Activated CD8-positive, alpha-beta memory T cell treated with anti-CD3 and anti-CD28 coated beads for 36 hours (primary cell): Measurements from ENCODE around the gene PDPK1. TPM values are rescaled to one million over a fixed set of nuclear protein-coding genes. Genes with fewer than 3 reads are reported as not detected.

Source experiments
- CTCF ChIA-PET: fragments of 350-600 bp; sonication (Branson Sonifier 250); formaldehyde crosslinking; loops from one replicate; lab custom pipeline; 2021; ENCODE audit warnings: antibody characterized with exemption; lab: Charles Lee
- POLR2A ChIA-PET: fragments of 350-600 bp; sonication (Branson Sonifier 250); formaldehyde crosslinking; loops from one replicate; lab custom pipeline; 2021; ENCODE audit warnings: antibody characterized with exemption; lab: Charles Lee
- total RNA-seq, 2 experiments: library from RNA; stranded (reverse); gene quantifications; one replicate each; pipeline ENCODE4 v1.2.3, GENCODE V29; 2021

Gene PDPK1
- total RNA-seq = 10 to 100 TPM; 47.9 to 49.2 TPM

DNA sequence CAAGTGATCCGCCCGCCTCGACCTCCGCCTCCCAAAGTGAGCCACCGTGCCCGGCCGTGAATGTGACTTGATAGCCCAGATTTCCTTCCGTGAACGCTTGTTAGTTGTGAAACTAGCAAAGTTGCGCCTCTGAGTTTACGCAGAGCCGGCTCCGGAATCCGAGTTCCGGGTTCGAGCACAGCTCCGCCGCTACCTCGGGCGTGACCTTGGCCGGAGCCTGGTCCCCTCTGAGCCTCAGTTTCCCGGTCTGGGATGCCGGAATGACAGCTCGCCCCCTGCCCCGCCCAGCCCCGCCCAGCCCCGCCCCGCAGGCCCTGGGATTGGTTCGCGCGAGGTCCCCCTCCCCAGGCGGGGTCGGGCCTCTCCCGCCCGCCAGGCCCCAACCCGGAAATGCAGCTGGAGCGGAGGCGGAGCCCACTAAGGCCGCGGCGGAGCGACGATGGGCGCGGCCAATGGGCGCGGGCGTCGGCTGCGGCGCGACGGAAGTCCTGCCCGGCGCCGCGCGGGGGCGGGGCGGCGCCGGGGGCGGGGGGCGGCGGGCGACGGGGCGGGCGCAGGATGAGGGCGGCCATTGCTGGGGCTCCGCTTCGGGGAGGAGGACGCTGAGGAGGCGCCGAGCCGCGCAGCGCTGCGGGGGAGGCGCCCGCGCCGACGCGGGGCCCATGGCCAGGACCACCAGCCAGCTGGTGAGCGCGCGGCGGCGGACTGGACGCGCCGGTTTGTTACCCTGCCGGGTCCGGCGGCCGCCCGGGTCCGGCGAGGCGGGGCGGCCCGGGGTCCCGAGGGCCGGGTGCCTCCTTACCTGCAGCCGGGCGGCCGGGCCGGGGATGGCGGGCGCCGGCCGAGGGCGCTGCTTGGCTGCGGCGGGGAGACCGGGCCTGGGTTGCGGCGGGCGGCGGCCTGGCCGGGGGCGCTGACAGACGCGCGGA lies at the start of gene PDPK1:
TSS of gene PDPK1 (plus strand) at position 571 of the 929 bp plus-strand sequence. CDS start at position 663, 92 bp downstream.
- ChIA-PET POLR2A (interaction anchor here (1.5 kb wide), 1 partner anchor 17 kb away, joined by 7 read pairs; the partner anchor contains the start of gene AMDHD2), CTCF (no interaction called here)

GRCh38 chr16:2489581-2489980 lies 48.2 kb upstream of the PDPK1 start:
- POLR2A ChIA-PET = no interaction called here
- CTCF ChIA-PET = interaction anchor here (1.1 kb wide), 1 partner anchor 11 kb away, joined by 3 read pairs; no protein-coding TSS in a partner anchor

DNA sequence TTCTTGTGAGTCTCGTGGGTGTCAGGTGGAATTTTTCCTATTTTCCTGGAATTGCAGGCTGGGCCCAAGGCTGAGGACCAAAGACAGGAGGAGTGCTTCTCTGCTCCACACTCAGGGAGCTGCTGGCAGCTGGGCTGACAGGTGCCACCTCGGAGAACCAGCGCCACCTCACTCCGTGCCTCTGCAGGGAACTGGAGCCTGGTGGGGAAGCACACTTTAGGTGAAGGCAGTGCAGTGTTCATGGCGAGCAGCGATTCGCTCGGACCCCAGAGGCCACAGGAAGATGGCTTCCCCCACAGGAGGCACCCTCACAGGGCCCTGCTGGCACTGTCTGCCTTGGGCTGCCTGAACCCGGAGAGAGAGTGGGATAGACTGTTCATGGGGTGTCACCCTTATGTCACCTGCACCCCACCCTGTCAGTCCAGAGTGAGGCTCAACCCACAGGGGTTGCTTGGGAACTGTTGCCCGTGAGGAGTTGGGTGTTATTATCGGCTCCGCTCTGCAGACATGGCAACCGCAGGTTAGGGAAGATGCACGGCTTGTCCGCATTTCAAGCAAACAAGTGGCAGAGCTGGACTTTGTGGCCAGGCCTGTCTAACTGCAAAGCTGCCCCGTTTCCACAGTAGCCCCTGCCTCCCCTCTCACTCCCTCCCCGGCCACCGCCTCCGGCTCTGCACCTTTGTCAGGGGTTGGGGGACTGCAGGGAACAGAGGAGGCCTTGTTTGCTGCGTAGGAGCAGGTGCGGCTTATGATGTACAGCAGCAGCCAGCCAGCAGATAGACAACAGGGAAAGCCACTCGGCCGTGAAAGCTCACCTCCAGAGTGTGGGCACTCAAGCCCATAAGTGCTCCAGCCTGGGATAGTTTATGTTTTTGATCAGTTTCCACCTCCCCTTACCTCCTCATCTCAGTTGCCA lies 47.4 kb upstream of the PDPK1 start:
- CTCF ChIA-PET = interaction anchor here (1.1 kb wide), 1 partner anchor 11 kb away, joined by 3 read pairs; no protein-coding TSS in a partner anchor

DNA sequence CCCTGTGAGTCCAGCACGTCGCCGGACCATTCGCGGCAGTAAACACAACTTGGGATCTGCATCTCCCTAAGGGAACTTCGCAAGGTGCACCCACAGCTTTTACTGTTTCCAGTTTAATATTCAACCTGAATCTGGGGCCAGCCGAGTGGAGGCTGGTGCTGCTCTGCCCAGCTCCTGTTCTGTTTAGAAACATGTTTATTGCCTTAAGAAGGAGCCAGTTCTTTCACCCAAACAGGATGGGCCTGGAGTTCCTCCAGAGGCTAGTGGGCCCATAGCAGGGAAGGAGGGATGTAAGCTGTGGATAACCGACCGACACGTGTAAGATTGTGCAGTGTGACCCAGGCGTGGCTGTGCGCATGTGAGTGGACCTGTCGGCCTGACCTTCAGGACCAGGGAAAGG lies 45.5 kb upstream of the PDPK1 start:
- POLR2A ChIA-PET = no interaction called here
- CTCF ChIA-PET = no interaction called here

More for the DNA sequence above, 47.4 kb upstream of the PDPK1 start:
- POLR2A ChIA-PET = no interaction called here

- ChIA-PET CTCF (no interaction called here), POLR2A (no interaction called here)
Measured at GRCh38 chr16:2493605-2494004, 44.2 kb upstream of the PDPK1 start.

DNA sequence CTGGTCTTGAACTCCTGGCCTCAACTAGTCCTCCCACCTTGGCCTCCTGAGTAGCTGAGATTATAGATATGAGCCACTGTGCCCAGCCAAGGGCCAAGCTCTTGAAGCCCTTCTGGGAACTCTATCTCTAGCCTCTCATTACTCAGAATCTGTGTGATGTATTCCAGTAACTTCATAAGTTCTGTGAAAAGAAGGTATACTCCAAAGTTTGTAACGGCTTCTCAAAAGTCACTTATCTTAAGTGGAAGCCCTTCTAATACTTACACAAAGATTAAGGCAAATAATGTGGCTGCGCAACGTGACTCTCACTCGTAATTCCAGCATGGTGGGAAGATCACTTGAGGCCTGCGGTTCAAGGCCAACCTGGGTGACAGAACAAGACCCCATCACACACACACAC lies 43.2 kb upstream of the PDPK1 start:
- POLR2A ChIA-PET = no interaction called here
- CTCF ChIA-PET = interaction anchor here (0.6 kb wide), 1 partner anchor 157 kb away, joined by 3 read pairs; no protein-coding TSS in a partner anchor

DNA sequence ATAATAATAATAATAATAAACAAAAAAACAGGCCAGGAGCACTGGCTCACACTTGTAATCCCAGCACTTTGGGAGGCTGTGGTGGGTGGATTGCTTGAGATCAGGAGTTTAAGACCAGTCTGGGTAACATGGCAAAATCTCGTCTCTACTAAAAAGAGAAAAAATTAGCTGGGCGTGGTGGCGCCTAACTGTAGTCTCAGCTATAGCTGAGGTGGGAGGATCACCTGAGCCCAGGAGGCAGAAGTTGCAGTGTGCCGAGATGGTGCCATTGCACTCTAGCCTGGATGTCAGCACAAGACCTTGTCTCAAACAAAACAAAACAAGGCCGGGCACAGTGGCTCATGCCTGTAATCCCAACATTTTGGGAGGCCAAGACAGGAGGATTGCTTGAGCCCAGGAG lies 42.8 kb upstream of the PDPK1 start:
- CTCF ChIA-PET = no interaction called here
- POLR2A ChIA-PET = no interaction called here

- POLR2A ChIA-PET = no interaction called here
- CTCF ChIA-PET = interaction anchor here (0.6 to 0.7 kb wide), 2 partner anchors 9 to 474 kb away, joined by 3 read pairs; no protein-coding TSS in a partner anchor
Measured at GRCh38 chr16:2496223-2497115, 41.4 kb upstream of the PDPK1 start.

DNA sequence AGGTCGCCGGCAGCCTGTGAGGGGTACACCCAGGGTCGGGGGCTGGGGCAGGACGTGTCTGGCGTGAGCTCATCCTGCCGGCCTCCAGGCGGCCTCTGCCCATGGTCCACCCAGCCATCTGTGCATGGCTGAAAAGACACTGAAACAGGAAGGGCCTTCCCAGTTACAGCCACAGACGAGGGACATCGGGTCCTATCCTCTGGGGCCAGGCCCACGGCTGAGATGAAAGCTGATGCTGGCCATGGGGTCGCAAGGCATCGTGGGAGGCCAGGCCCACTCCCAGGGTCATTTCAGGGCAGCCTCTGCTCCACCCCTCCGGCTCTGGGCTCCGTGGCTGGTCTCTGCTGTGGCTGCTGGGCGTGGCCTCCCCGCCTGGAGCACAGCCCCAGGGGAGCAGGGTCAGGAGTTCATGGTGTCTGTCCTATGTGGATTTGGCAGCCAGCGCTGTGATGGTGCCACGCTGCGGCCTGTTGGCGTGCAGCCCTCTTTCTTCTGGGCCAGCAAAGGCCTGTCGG lies 40.6 kb upstream of the PDPK1 start:
- CTCF ChIA-PET = interaction anchor here (0.6 to 0.7 kb wide), 2 partner anchors 10 to 475 kb away, joined by 3 read pairs; no protein-coding TSS in a partner anchor
- POLR2A ChIA-PET = no interaction called here

DNA sequence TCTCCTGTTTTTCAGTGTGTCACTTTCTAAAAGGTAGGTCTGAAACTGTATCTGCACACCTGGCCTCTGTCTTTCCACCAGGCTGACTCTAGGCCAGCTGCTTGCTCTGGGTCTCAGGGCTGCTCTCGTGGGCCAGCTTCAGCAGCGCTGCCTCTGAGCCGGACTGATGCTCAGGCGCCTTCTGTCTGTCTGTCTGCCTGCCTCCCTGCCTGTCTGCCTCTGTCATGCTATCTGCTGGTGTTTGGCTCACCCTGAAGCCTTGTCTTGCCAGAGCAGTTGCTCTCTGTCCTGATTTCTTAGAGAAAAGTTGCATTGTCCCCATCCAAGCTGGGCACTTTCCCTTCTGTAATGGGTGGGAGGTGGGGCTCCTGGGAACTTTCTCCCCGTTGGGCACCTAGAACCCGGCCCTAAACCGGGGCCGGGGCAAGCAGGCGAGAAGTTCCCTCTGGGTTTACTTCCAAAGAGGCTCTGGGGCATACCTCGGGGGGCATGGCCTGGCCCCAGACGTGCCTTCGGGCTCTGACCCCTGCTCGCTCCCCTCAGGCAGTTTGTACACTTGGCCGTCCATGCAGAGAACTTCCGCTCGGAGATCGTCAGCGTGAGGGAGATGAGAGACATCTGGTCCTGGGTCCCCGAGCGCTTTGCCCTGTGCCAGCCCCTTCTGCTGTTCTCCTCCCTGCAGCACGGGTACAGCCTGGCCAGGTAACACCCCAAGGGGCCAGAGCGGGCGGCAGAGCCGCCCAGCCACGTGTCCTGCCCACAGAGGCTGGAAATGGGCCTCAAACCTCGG lies 39.9 kb upstream of the PDPK1 start:
- POLR2A ChIA-PET = no interaction called here
- CTCF ChIA-PET = no interaction called here

- POLR2A ChIA-PET = no interaction called here
- CTCF ChIA-PET = no interaction called here
Measured at GRCh38 chr16:2498531-2499253, 39.1 kb upstream of the PDPK1 start.

GRCh38 chr16:2499454-2499853 lies 38.4 kb upstream of the PDPK1 start:
- ChIA-PET POLR2A (no interaction called here), CTCF (interaction anchor here (2.8 kb wide), 1 partner anchor 15 kb away, joined by 22 read pairs; no protein-coding TSS in a partner anchor)

GRCh38 chr16:2499890-2500429 lies 37.9 kb upstream of the PDPK1 start:
- POLR2A ChIA-PET = no interaction called here
- CTCF ChIA-PET = interaction anchor here (1.0 to 2.8 kb wide), 4 partner anchors 15 to 160 kb away, joined by 3 to 22 read pairs (median 4); partner anchors contain the start of gene ABCA3

DNA sequence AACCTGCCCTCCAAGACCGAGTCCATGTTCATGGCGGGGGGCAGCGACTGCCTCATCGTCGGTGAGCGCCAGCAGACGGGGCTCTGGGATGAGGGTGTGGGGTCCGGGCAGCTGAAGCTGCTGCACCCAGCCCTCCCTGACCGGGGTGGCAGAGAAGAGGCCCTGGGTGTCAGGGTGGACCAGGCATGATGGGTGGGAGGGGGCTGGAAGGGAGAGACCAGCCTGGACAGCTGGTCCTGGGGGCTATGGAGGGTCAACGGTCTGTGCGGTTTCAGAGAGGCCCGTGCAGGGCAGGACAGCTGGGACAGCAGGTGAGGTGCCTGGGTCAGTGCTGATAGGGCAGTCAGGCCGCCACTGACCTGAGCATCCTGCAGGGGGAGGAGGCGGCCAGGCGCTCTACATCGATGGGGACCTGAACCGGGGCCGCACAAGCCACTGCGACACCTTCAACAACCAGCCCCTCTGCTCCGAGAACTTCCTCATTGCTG lies 37.3 kb upstream of the PDPK1 start:
- ChIA-PET CTCF (interaction anchor here (0.5 to 2.8 kb wide), 19 partner anchors 10 to 306 kb away, joined by 3 to 22 read pairs (median 4); partner anchors contain the start of genes ABCA3, ATP6V0C, CEMP1 and TBC1D24), POLR2A (no interaction called here)

DNA sequence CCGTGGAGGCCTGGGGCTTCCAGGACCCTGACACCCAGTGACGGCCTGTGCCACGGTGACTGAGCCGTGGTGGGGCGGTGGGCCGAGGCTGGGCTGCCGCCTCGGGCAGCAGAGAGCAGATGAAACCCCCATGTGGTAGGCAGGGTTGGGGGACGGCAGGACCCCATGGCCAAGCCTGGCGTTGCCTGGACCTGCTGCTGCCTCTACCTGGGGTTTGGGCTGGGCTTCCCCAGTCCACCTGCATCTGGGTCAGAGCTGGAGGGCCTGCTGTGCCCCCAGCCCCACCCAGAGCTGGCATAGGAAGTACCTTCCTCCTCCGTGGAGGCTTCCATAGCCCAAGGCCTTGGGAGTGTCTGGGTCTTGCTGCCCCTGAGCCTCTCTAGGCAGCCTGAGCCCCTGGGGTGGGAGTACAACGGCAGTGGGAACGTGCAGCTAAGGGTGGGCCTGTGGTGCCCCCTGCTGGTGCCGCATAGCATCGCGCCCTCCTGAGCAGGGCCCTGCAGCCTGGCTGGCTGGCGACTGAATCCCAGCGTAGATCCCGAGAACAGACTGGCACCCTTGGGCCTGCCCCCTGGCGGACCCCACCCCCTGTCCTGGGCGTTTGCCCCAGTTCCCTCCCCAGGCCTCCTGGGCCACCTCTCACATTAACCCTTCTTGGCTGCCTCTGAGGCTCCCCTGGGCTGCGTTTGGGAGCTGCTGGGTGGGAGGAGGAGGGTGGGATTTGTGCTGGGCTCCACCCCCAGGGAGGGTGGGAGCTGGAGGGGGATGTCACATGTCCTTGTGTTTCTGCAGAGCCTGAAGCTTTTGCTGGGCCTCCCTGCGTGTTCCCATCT lies 36.7 kb upstream of the PDPK1 start:
- CTCF ChIA-PET = interaction anchor here (0.5 to 2.8 kb wide), 24 partner anchors 9 to 306 kb away, joined by 3 to 22 read pairs (median 4); partner anchors contain the start of genes ABCA3, ATP6V0C, CEMP1 and TBC1D24
- POLR2A ChIA-PET = interaction anchor here (0.8 to 1.0 kb wide), 2 partner anchors 14 to 19 kb away, joined by 3 read pairs; partner anchors contain the start of gene AMDHD2
